Measurements from ENCODE around the gene TNFSF4. TPM values are rescaled to one million over a fixed set of nuclear protein-coding genes. Genes with fewer than 3 reads are reported as not detected.

The TNFSF4 gene
- polyA plus RNA-seq, 1 donor from 2014 or later: 1.0 TPM

DNA sequence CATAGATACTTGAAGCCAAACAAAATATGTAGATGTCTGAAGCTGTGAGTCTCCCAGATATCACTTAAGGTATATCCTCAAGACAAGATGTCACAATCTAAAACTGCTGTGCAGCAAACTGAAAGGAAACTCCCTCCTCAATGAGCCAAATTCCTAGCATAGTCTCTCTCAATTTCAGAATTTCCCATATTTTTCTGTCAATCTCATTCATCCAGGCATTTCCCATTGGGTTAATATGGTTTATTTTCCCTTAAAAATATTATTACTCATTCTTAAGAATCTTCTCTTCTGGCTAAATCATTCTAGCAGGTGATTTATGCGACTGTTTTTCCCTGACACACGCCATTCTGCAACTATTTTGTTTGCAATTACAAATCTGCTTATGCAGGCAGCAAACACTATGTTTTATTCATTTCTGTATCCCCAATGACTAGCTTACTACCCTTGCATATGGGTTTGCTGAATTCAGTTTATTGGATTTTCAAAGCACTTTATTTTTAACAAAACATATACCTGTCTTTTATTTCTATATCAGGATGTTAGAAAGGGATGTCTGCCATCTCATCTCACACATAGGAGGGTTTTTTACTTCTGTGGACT, 69.9 kb downstream of the TNFSF4 start (continued):
- TF ChIP-seq, protein P1, sequence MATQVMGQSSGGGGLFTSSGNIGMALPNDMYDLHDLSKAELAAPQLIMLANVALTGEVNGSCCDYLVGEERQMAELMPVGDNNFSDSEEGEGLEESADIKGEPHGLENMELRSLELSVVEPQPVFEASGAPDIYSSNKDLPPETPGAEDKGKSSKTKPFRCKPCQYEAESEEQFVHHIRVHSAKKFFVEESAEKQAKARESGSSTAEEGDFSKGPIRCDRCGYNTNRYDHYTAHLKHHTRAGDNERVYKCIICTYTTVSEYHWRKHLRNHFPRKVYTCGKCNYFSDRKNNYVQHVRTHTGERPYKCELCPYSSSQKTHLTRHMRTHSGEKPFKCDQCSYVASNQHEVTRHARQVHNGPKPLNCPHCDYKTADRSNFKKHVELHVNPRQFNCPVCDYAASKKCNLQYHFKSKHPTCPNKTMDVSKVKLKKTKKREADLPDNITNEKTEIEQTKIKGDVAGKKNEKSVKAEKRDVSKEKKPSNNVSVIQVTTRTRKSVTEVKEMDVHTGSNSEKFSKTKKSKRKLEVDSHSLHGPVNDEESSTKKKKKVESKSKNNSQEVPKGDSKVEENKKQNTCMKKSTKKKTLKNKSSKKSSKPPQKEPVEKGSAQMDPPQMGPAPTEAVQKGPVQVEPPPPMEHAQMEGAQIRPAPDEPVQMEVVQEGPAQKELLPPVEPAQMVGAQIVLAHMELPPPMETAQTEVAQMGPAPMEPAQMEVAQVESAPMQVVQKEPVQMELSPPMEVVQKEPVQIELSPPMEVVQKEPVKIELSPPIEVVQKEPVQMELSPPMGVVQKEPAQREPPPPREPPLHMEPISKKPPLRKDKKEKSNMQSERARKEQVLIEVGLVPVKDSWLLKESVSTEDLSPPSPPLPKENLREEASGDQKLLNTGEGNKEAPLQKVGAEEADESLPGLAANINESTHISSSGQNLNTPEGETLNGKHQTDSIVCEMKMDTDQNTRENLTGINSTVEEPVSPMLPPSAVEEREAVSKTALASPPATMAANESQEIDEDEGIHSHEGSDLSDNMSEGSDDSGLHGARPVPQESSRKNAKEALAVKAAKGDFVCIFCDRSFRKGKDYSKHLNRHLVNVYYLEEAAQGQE (IDR thresholded peaks at IDR 0.05; ENCODE audit: borderline replicate concordance): no peak

DNA sequence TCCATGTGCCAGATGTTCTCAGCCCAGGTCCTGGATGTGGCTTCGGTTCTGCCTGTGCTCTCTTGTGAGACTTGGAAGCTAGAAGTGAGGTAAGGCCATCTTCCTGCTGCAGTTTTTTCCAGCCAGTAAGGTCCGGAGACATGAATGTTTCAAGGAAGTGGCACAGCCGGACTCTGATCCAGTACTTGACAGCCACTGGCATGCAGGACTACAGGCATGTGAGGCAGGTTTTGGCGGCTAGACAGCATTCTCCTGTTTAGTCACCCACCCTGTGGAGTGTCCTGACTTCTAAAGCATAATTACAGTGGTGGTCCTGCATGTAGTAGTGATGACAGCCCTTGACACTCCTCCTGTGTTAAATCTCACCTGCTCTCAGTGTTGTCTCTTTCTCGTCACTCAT, 72.3 kb downstream of the TNFSF4 start:
- H3K27me3 ChIP-seq (ENCODE audit: insufficient read depth, low read depth, low read length): no peaks in the 10 kb centered on the region
- H3F3A ChIP-seq (ENCODE audit: insufficient read depth, low read length, poor library complexity, severe bottlenecking): no peaks in the 10 kb centered on the region
- H3K4me3 ChIP-seq (ENCODE audit: low read length): no peak overlapping the region
- no peak overlapping the region for H3K27ac ChIP-seq (ENCODE audit: low read length)
- TF ChIP-seq RAD21 (conservative IDR thresholded peaks at IDR 0.05): no peak
- TF ChIP-seq POLR2AphosphoS5 (IDR thresholded peaks at IDR 0.05): no peak
- TF ChIP-seq SMC3 (conservative IDR thresholded peaks at IDR 0.05; ENCODE audit: poor library complexity): no peak
- no peak for TF ChIP-seq EZH2 (IDR thresholded peaks at IDR 0.05; ENCODE audit: borderline replicate concordance, insufficient read depth, low read length, poor library complexity, severe bottlenecking)
- TF ChIP-seq, protein P2, sequence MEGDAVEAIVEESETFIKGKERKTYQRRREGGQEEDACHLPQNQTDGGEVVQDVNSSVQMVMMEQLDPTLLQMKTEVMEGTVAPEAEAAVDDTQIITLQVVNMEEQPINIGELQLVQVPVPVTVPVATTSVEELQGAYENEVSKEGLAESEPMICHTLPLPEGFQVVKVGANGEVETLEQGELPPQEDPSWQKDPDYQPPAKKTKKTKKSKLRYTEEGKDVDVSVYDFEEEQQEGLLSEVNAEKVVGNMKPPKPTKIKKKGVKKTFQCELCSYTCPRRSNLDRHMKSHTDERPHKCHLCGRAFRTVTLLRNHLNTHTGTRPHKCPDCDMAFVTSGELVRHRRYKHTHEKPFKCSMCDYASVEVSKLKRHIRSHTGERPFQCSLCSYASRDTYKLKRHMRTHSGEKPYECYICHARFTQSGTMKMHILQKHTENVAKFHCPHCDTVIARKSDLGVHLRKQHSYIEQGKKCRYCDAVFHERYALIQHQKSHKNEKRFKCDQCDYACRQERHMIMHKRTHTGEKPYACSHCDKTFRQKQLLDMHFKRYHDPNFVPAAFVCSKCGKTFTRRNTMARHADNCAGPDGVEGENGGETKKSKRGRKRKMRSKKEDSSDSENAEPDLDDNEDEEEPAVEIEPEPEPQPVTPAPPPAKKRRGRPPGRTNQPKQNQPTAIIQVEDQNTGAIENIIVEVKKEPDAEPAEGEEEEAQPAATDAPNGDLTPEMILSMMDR (IDR thresholded peaks at IDR 0.05; ENCODE audit: poor library complexity, severe bottlenecking): no peak
- no peak for TF ChIP-seq EP300 (conservative IDR thresholded peaks at IDR 0.05; ENCODE audit: poor library complexity, severe bottlenecking)
- TF ChIP-seq TAF1 (IDR thresholded peaks at IDR 0.05; ENCODE audit: low read depth): no peak
- no peak for TF ChIP-seq MXI1 (conservative IDR thresholded peaks at IDR 0.05; ENCODE audit: poor library complexity, severe bottlenecking)
- TF ChIP-seq, protein P1 (IDR thresholded peaks at IDR 0.05; ENCODE audit: borderline replicate concordance): no peak
- H4K20me1 ChIP-seq (ENCODE audit: insufficient read depth): no peaks in the 10 kb centered on the region
- H3K9me3 ChIP-seq (ENCODE audit: low read length): no peaks in the 10 kb centered on the region
- H3K36me3 ChIP-seq (ENCODE audit: insufficient read depth, low read length): no peaks in the 10 kb centered on the region
- no peak overlapping the region for H3K4me2 ChIP-seq (ENCODE audit: low read length)
- H3K9ac ChIP-seq (ENCODE audit: low read length): no peak overlapping the region
- H2AFZ ChIP-seq (ENCODE audit: low read depth, low read length): no peak overlapping the region
- H3K9me2 ChIP-seq (ENCODE audit: insufficient read depth, low read length): no peaks in the 10 kb centered on the region
- H3K79me2 ChIP-seq (replicated peaks; ENCODE audit: insufficient read depth, low read length): no peaks in the 10 kb centered on the region
